Subcutaneous adipose tissue (tissue), 4 donors: ENCODE measurements around the gene CAMSAP3. TPM values are rescaled to one million over a fixed set of nuclear protein-coding genes. Genes with fewer than 3 reads are reported as not detected.

Experiments
- CTCF ChIP-seq: fragments of 450-650 bp; IDR thresholded peaks from one replicate; pipeline ENCODE4 v1.5.1; 2016; ENCODE audit warnings: low read depth, mild to moderate bottlenecking, control low read depth, antibody characterized with exemption, moderate library complexity
- total RNA-seq, 4 donors: library from RNA; depleted of rRNA; stranded (reverse); fragments of >200 nt; gene quantifications; one replicate each; pipeline ENCODE4 v1.1.0, GENCODE V29; 2016

Gene CAMSAP3
- total RNA-seq, 4 donors from 2014 or later: not detected

GRCh38 chr19:7552781-7553180 is 42.9 kb upstream of the CAMSAP3 start:
- TF ChIP-seq CTCF: no peak

GRCh38 chr19:7554565-7554964 is 41.1 kb upstream of the CAMSAP3 start:
- TF ChIP-seq CTCF: no peak

GRCh38 chr19:7554990-7555864 is 40.4 kb upstream of the CAMSAP3 start:
- no peak for TF ChIP-seq CTCF

GRCh38 chr19:7556696-7557315 is 38.9 kb upstream of the CAMSAP3 start:
- TF ChIP-seq CTCF: no peak

DNA sequence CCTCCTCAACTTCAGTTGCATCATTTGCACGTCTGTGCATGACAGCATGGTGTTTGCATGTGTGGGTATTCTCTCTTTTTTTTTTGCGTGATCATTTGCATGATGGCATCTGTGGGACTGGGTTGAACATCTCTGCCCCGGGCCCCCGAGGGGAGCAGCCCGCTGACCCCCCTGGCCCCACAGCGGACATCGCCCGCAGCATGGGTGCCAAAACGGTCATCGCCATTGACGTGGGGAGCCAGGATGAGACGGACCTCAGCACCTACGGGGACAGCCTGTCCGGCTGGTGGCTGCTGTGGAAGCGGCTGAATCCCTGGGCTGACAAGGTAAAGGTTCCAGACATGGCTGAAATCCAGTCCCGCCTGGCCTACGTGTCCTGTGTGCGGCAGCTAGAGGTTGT is 37.0 kb upstream of the CAMSAP3 start:
- TF ChIP-seq CTCF: no peak

DNA sequence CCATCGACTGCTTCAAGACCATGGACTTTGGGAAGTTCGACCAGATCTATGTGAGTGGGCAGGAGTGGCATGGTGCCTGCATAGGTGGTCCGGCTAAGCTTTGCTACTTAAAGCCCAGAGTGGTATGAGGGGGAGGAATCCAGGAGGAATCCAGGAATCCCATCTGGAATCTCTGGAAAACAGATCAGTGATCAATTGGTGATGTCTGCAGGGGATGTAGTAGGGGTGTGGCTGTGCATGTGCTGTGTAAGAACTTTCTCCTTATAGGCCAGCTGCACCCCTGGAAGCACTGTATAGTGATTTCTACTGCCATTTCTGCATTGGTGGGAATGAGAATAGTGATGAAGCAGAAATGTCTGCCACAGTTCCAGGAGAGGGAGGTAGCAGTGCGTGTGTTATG is 36.6 kb upstream of the CAMSAP3 start:
- TF ChIP-seq CTCF: no peak

- TF ChIP-seq CTCF: no peak
Measured at GRCh38 chr19:7560255-7560654, 35.4 kb upstream of the CAMSAP3 start.
